ENCODE data around the gene ARID4A. TPM values are rescaled to one million over a fixed set of nuclear protein-coding genes. Genes with fewer than 3 reads are reported as not detected.
"Not testable (repeated sequence)": the region's sequence is repeated elsewhere in the genome, so short reads cannot be mapped to it uniquely, and the experiment has no call there.

Gene ARID4A
- 37.1 TPM for polyA plus RNA-seq

- peak within 1 kb of the TSS; percentile 94 to 98 (median 97) for H3K4me3 Mint-ChIP-seq
- H3K27ac Mint-ChIP-seq: peak within 1 kb of the TSS in 1 of 3 donors; percentile 93
- no peaks in the 10 kb centered on the region for H3K36me3 Mint-ChIP-seq
- H3K4me1 Mint-ChIP-seq: peaks cover 0 to 39% (median 13%) of the 10 kb centered on the region in 3 donors
- H3K9me3 Mint-ChIP-seq: no peaks in the 10 kb centered on the region
- H3K27me3 Mint-ChIP-seq: no peaks in the 10 kb centered on the region
Observed at GRCh38 chr14:58298477-58299400, at the start of gene ARID4A. ARID4A (plus strand) TSS chr14:58298555; CDS start chr14:58299855, 1,300 bp downstream.

- no peaks in the 10 kb centered on the region for H3K27me3 Mint-ChIP-seq
- H3K27ac Mint-ChIP-seq: no peak overlapping the region
- no peaks in the 10 kb centered on the region for H3K36me3 Mint-ChIP-seq
- H3K4me1 Mint-ChIP-seq: peaks cover 16 to 30% (median 22%) of the 10 kb centered on the region in 3 donors
- no peaks in the 10 kb centered on the region for H3K9me3 Mint-ChIP-seq
- no peak overlapping the region for H3K4me3 Mint-ChIP-seq
Observed at GRCh38 chr14:58249611-58250010, 48.7 kb upstream of the ARID4A start.

GRCh38 chr14:58258156-58258555, 40.2 kb upstream of the ARID4A start:
- Mint-ChIP-seq H3K4me3 (peak overlapping the region in 1 of 4 donors; percentile 17), H3K27ac (no peak overlapping the region), H3K36me3 (no peaks in the 10 kb centered on the region), H3K27me3 (no peaks in the 10 kb centered on the region), H3K4me1 (peaks cover 0 to 1% (median 0%) of the 10 kb centered on the region in 3 donors), H3K9me3 (no peaks in the 10 kb centered on the region)

GRCh38 chr14:58262005-58262404, 36.4 kb upstream of the ARID4A start:
- not testable (repeated sequence) for H3K9me3 Mint-ChIP-seq, H3K4me3 Mint-ChIP-seq, H3K27me3 Mint-ChIP-seq, H3K4me1 Mint-ChIP-seq, H3K36me3 Mint-ChIP-seq
- peak overlapping the region in 1 of 3 donors; percentile 79 for H3K27ac Mint-ChIP-seq

- Mint-ChIP-seq H3K27me3 (no peaks in the 10 kb centered on the region), H3K4me3 (no peak overlapping the region), H3K4me1 (peaks cover 0 to 5% (median 1%) of the 10 kb centered on the region in 3 donors), H3K9me3 (no peaks in the 10 kb centered on the region), H3K27ac (peak overlapping the region in 1 of 3 donors; percentile 20), H3K36me3 (peaks cover 2% of the 10 kb centered on the region)
Observed at GRCh38 chr14:58265401-58265800, 33.0 kb upstream of the ARID4A start.

GRCh38 chr14:58270628-58271027, 27.7 kb upstream of the ARID4A start:
- H3K36me3 Mint-ChIP-seq: no peaks in the 10 kb centered on the region

GRCh38 chr14:58272588-58273372, 25.6 kb upstream of the ARID4A start:
- Mint-ChIP-seq H3K27ac (peak overlapping the region in 2 of 3 donors; percentile 71 to 85), H3K27me3 (no peaks in the 10 kb centered on the region), H3K9me3 (no peaks in the 10 kb centered on the region), H3K4me1 (peaks cover 12 to 27% (median 20%) of the 10 kb centered on the region in 3 donors), H3K4me3 (no peak overlapping the region), H3K36me3 (no peaks in the 10 kb centered on the region)

More at GRCh38 chr14:58270628-58271027, 27.7 kb upstream of the ARID4A start:
- H3K4me1 Mint-ChIP-seq: peaks cover 10 to 16% (median 15%) of the 10 kb centered on the region in 3 donors
- H3K27ac Mint-ChIP-seq: no peak overlapping the region
- no peaks in the 10 kb centered on the region for H3K27me3 Mint-ChIP-seq
- H3K4me3 Mint-ChIP-seq: no peak overlapping the region
- no peaks in the 10 kb centered on the region for H3K9me3 Mint-ChIP-seq

GRCh38 chr14:58274881-58275280, 23.5 kb upstream of the ARID4A start:
- Mint-ChIP-seq H3K4me1 (peaks cover 12 to 32% (median 22%) of the 10 kb centered on the region in 3 donors), H3K4me3 (no peak overlapping the region), H3K27ac (peak overlapping the region in 1 of 3 donors; percentile 80), H3K36me3 (no peaks in the 10 kb centered on the region), H3K9me3 (no peaks in the 10 kb centered on the region), H3K27me3 (no peaks in the 10 kb centered on the region)

- Mint-ChIP-seq H3K36me3 (no peaks in the 10 kb centered on the region), H3K9me3 (no peaks in the 10 kb centered on the region), H3K4me3 (no peak overlapping the region), H3K27me3 (no peaks in the 10 kb centered on the region), H3K27ac (peak overlapping the region in 2 of 3 donors; percentile 12 to 15), H3K4me1 (peaks cover 12 to 32% (median 24%) of the 10 kb centered on the region in 3 donors)
Observed at GRCh38 chr14:58275527-58276190, 22.7 kb upstream of the ARID4A start.

- Mint-ChIP-seq H3K27ac (peak overlapping the region in 2 of 3 donors; percentile 37 to 58), H3K4me1 (peaks cover 15 to 37% (median 30%) of the 10 kb centered on the region in 3 donors), H3K9me3 (no peaks in the 10 kb centered on the region), H3K27me3 (no peaks in the 10 kb centered on the region), H3K36me3 (no peaks in the 10 kb centered on the region), H3K4me3 (no peak overlapping the region)
Observed at GRCh38 chr14:58276208-58276607, 22.1 kb upstream of the ARID4A start.

- H3K4me1 Mint-ChIP-seq: peaks cover 25 to 47% (median 40%) of the 10 kb centered on the region in 3 donors
- peak overlapping the region in 2 of 3 donors; percentile 23 to 53 for H3K27ac Mint-ChIP-seq
- H3K4me3 Mint-ChIP-seq: no peak overlapping the region
- no peaks in the 10 kb centered on the region for H3K9me3 Mint-ChIP-seq
- no peaks in the 10 kb centered on the region for H3K27me3 Mint-ChIP-seq
- peaks cover 2% of the 10 kb centered on the region for H3K36me3 Mint-ChIP-seq
Observed at GRCh38 chr14:58278177-58278576, 20.2 kb upstream of the ARID4A start.

- H3K9me3 Mint-ChIP-seq: no peaks in the 10 kb centered on the region
- peak overlapping the region in 3 of 4 donors; percentile 39 to 84 (median 72) for H3K4me3 Mint-ChIP-seq
- H3K36me3 Mint-ChIP-seq: peaks cover 2% of the 10 kb centered on the region
- no peaks in the 10 kb centered on the region for H3K27me3 Mint-ChIP-seq
- H3K27ac Mint-ChIP-seq: peak overlapping the region; percentile 79 to 94 (median 88)
- H3K4me1 Mint-ChIP-seq: peaks cover 21 to 38% (median 31%) of the 10 kb centered on the region in 3 donors
Observed at GRCh38 chr14:58280954-58281787, 17.2 kb upstream of the ARID4A start.

GRCh38 chr14:58281969-58282368, 16.4 kb upstream of the ARID4A start:
- Mint-ChIP-seq H3K27me3 (no peaks in the 10 kb centered on the region), H3K27ac (peak overlapping the region; percentile 79 to 94 (median 88)), H3K36me3 (peaks cover 2% of the 10 kb centered on the region), H3K9me3 (no peaks in the 10 kb centered on the region), H3K4me3 (peak overlapping the region in 2 of 4 donors; percentile 39 to 84), H3K4me1 (peaks cover 20 to 32% (median 29%) of the 10 kb centered on the region in 3 donors)

All from IgD-negative memory B cell (primary cell).